GM18520 (cell line): ENCODE measurements around the gene MYLK2.
"Not testable (repeated sequence)": the region's sequence is repeated elsewhere in the genome, so short reads cannot be mapped to it uniquely, and the experiment has no call there.

Experiments
- ATAC-seq: cut with Tn5 transposase; IDR thresholded peaks from one replicate; pipeline ENCODE4 v1.9.1; 2021; ENCODE audit not compliant: unreplicated experiment

Gene MYLK2

DNA sequence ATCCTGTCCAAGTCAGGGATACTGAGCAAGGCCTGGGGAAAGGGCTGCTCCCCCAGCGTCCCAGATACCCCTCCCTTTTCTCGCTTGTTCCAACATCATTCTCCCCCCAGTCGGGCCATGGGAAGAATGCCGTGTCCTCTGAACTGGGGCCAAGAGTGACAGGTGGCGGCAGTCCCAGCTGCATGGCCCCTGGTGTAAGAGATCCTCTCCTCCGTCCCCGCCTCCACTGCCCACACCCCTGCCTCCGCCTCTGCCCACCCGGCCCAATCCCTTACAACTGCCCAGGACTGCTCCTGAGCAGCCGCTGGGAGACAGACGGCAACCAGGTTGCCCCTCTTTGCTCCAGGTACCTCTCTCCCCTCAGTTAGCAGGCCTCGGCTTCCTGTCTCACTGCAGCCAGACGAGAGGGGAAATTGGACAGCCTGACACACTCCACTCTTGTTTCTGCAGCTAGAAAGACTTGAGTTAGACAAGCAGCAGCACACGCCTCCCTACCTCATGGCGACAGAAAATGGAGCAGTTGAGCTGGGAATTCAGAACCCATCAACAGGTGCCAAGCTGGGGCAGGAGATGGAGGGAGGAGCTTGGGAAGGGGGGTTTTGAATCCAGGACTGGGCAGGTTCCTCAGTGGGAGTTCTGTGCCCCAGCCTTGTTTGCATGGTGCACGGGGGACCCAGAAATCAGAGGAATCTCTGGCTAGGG lies at the start of gene MYLK2:
MYLK2 (plus strand) TSS at position 274 of the 702 bp plus-strand sequence; CDS start at position 499, 225 bp downstream.
- no peak for ATAC-seq

DNA sequence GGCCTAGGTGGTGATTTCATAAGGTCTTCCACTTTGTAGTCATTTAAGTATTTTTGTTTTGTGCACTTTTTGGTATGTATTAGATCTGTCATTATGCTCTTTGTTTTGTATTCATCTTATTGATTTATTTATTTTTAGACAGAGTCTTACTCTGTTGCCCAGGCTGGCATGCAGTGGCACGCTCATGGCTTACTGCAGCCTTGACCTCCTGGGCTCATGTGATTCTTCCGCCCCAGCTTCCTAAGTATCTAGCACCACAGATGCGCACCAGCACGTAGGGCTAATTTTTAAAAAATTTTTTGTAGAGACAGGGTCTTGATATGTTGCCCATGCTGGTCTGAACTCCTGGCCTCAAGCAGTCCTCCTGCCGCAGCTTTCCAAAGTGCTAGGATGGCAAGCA lies 49.5 kb upstream of the MYLK2 start:
- no peak for ATAC-seq

DNA sequence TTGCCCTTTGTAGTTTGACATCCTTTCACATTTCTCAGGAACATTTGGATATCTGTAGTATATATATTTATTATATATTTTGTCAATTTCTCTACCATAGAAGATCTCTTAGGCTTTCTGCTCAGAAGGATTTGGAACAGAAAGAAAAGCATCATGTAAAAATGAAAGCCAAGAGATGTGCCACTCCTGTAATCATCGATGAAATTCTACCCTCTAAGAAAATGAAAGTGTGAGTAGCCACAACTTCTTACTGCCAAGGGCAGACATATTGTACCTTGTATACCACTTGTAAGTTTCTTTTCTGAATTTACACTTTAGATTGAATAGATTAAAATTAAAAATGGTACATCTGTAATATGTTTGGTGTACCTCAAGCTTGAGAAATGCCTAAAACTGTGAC lies 48.9 kb upstream of the MYLK2 start:
- no peak for ATAC-seq

DNA sequence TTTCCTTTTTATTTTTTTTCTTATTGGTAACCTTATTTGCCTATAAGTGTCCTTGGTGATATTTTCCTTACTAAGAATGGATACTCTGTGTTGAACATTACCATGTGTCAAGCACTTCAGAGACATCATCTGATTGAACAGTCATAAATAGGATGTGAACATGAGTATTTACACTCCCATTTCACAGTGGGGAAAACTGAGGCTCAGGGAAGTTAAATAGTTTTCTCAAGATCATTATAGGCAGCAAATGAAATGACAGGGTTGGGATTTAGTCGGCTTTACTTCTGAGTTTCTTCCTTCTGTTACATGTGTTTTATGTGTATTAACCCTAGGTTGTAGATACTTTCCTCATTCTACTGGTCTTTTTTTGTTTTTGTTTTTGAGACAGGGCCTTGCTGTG lies 44.7 kb upstream of the MYLK2 start:
- no peak for ATAC-seq

DNA sequence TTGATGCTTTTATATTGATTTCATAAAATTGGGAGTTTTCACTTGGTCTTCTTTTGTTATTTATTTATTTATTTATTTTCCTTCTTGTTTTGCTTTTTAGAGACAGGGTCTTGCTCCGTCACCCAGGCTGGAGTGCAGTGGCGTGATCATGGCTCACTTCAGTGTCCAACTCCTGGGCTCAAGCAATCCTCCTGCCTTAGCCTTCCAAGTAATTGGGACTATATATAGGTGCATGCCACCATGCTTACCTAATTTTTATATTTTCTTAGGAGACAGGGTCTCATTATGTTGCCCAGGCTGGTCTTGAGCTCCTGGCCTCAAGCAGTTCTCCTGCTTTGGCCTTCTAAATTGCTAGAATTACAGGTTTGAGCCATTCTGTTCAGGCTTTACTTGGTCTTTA lies 38.3 kb upstream of the MYLK2 start:
- ATAC-seq: no peak

DNA sequence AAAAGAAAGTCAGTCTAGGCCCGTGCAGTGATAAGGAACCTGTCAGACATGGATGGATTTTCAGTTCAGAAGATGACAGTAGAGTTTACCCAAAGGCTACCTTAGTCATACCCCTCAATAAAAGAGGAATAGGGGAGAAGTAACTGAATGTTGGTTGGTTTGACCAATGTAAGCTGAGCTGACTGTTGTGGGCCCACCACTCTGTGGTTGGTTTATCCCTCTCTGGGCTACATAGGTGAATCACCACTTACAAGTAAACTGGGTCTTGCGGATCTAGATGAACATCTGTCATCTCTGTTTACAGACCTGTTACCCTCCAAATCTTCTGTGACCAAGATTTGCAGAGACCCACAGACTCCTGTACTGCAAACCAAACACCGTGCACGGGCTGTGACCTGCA lies 37.2 kb upstream of the MYLK2 start:
- ATAC-seq: no peak

DNA sequence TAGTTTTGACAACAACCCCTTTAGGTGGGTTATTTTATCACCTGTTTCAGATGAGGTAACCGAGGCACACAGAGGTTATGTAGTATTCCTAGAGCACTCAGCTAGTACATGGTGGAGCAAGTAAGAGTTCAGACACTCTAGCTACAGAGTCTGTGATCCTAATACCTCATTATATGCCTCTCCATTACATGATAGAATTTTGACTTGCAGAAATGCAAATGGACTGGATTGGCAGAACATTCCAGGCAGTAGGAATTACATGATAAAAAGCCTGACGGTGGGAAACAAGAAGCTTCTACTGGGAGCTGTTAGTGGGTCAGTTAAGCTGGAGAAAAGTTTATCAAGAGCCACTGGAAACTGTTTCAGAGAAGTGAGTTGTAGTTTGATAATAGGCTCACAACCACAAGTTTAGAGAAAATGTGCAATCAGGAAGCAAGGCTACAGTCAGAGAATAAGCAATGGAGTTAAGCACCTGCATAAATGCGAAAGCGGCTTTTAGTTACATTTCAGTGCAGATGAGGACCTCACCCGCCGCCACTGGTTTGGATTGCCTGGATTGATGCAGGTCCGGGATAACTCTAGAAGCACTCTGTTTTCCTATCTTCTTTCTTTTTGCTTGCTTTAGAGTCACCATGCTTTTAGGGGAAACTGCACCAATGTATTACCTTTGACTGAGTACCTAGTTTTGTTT lies 34.7 kb upstream of the MYLK2 start:
- no peak for ATAC-seq

DNA sequence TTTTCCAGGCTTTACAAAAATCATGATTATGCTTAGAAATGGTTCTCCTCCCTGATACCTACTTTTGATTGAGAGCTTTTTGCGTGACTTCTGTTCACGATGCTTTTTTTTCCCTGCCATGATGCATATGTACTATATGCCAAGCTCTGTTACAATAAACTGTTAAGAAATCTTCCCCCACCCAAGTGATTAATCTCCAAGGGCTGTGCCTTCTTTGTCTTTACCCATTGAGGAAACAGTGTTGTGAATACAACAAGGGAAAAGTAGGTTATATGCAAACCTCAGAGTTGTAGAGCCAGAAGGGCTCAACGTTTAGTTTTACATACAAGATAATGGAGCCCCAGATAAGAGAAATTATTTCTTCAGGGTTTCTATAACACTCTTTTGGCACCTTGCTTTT lies 34.1 kb upstream of the MYLK2 start:
- no peak for ATAC-seq

DNA sequence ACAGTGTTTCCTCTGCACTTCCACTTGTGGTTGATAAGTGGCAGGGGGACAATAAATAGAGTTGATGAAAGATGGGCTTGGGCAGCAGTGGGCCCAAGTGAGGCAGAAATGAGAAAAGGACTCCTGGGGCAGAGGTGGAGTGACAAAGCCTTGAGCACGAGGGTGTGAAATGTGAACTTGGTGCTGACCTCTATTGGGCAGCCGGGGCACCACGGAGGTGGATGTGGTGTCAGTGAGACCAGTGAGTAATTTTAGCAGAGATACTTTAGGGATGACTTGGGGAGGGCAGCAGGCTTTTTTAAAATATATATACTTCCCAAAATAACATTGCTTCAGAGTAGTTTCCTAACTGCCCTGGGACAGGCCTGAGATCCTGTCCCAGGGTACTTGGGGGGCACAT lies 30.6 kb upstream of the MYLK2 start:
- no peak for ATAC-seq

DNA sequence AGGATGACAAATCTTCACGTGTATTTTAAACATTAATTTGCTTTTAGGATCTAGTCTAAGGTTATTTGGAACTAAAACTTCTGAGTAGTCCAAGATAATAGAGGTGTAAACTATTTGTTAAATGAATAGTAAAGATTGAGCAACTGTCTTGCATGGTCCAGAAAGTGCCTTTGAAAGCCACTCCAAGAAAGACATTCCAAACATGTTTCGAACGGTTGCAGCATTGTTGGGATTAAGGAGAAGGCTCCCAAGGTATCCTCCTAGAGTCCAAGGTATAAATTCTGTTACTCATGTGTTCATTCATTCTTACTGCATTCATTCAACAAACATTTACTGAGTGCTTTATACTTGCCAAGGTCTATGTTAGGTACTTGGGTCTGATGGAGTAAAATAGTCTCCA lies 28.8 kb upstream of the MYLK2 start:
- no peak for ATAC-seq

DNA sequence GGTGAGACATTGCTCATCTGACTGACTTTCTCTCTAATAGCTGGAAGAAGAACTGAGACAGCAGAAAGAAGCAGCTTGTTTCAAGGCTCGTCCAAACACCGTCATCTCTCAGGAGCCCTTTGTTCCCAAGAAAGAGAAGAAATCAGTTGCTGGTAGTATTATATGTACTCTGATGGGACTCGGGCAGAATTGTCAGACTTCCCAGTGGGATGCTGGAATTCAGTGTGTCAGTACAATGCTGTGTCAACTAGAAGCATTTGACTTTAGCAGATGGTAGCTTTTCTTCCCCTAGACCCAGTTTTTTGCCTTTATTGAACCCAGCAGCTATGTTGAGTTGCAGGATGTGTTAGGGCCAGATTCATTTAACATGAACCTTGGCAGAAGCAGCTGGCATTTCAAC lies 21.8 kb upstream of the MYLK2 start:
- no peak for ATAC-seq

DNA sequence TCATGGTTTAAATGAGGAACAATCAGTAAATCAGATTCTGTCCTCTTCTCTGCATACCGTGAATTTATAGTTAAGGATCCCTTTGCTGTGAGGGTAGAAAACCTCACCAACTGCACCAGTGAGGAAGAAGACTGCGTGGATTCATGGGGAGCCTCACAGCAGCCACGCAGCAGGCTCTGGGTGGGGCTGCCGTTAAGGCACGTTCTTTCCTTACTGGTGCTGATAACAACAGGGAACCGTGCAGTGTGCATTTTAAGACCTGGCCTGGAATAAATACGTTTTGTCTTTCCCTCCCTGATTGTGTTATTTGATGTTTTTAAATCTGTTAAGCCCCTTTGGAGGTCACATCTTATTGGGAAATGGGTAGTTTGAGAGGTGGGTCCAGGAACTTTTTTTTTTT lies 17.6 kb upstream of the MYLK2 start:
- no peak for ATAC-seq

DNA sequence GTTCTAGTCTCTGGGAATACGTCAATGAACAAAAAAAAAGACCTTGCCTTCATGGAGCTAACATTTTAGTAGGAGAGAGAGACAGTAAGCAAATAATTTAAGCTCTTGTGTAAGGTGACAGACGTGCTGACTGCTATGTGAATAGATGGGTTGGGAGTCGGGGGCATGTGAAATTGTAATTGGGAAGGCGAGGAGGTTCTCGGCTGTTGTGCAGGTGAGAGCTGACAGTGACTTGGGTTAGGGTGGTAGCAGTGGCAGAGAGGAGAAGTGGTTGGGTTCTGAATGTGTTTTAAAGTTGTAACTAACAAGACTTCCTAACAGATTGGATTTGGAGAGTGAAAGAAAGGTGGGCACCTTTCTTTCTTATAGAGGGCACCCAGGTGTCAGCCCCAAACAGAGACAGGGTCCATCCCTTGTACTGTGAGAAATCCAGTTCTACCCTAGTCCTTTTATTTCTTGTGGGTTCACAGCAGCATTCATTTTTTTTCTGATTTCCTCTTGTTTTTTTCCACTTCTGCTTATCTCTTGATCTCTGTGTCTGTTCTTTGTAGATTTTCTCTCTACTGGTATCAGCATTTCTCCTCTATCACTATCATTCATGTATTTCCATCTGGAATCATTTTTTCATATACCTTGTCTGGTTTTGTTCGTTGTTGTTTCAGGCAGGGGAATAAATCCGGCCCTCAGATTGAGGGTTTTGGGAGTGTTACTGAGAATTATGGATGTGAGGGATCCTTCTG lies 15.4 kb upstream of the MYLK2 start:
- no peak for ATAC-seq

DNA sequence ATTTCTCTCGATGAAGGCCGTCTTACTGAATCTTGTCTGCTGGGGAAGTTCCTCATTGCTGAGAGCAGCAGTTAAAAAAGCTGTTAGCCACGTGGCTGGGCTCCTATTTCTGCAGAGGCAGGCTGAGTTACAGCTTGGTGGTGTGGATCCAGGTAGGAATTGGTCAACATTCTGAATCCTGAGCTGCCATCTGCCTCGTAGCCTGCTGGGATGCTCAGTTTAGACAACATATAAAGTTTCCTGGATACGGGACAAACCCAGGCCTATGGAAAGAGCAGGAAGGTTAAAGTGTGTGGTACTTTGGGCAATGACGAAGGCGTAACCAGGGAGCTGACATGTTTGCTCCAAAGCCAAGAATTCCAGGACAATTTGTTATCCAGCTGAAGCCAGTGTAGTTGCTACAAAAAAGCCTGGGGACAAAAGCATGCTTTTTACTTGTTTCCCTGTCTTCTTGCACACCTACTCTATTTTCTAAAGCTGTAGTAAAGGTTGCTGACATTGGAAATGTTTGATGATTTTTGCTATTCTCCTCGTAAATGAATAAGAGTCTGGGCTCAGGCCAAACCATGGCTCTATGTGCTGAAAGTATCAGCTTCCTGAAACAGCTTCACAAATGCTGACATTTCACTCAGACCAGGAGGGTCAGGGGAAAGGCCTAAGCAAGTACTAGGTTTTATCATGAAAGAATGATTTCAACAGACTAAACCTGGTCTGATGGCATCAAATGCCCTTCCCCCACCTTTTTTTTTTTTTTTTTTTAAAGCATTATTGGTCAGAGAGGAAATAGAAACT lies 12.4 kb upstream of the MYLK2 start:
- no peak for ATAC-seq

DNA sequence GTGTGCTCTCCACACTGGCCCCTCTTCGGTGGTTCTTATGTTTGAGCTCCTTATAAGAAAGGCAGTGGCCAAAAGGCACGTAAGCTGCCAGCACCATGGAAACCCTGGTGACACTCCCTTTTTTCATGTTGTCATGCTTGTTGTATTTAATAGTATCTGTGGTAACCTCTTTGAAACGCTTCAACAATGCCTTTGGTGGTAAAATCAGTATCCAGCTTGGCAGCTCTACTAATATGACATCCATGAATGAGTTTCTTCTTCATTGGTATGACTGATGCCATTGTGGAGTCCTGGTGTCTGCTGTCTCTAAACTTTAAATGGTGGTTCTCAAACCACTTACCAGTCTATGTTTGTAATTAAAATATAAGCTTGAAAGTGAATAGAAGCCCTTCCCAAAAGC lies 10.7 kb upstream of the MYLK2 start:
- no peak for ATAC-seq

DNA sequence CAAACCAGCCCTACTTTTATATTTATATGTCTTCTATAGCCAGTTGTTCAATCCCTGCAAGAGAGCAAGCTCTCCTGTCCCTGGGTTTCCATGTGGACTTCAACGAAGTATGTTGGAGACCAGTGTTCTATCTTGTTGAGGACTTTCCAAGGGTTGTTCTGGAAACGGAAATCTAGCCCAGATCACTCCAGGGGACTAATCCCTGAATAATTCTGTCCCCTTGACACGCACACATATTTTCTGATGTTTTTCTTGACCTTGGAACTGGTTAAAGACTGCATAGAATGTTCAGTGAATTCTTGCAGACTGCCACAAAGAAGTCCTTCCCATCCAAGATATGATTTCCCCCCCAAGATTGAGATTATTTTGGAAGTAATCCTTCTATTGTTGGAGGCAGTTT lies 9.5 kb upstream of the MYLK2 start:
- ATAC-seq: no peak

DNA sequence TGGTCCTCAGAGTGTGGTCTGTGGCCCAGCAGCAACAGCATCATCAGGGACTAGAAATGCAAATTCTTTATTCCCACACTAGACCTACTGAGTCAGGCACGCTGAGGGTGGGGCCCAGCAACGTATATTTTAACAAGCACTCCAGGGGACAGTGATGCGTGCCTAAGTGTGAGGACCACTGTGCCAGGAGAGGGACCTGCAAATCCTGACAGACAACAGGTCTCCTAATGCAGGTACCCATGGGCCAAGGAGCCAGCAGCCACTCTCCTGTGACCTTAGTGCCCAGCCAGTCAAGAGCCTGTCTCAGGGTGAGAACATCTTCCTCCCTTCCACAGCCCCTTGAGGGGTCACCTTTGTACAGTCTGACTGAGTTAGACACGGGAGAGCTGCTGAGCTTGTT lies 8.0 kb upstream of the MYLK2 start:
- ATAC-seq: no peak

DNA sequence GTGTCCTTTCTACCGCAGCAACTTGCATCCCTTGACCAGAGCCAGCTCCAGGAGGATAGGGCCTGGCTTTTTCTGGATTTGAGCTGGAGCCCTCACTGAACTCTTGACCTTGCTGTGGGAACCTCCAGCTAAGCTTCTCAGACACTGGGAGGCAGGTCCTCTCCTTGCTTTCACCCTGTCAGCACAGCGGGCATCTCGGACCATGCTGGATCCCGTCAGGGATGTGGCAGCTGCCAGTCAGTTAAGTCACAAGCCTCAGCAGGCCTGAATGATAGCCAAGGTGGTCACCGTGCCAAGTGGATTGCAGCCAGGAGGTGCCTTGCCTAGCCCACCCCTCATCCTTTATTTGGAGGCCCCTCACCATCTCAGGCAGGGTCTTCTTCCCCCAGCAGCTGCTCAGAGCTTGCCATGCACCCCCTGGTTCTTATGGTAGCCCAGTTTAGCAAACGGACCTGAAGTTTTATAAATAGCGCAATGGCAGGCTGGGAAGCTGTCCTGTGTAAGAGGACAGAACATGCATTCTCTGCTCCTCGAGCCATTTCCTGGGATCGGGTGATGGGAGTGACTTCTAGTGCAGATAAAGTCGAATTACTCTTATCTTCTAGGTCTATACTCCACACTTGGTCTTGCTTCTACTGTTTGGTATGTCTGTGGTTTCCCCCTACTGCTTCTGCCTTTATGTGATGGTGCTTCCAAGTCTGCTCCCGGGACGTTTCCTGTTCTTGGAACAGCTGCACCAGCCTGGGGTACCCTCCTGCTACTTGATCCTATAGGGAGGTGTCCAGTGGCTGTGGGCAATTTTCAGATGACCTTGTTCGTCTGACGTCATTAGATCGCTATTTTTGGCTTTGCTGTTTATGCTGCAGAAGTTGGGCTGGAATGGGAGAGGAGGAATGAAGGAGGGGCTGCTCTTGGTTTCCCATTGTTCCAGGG lies 7.1 kb upstream of the MYLK2 start:
- ATAC-seq: no peak

DNA sequence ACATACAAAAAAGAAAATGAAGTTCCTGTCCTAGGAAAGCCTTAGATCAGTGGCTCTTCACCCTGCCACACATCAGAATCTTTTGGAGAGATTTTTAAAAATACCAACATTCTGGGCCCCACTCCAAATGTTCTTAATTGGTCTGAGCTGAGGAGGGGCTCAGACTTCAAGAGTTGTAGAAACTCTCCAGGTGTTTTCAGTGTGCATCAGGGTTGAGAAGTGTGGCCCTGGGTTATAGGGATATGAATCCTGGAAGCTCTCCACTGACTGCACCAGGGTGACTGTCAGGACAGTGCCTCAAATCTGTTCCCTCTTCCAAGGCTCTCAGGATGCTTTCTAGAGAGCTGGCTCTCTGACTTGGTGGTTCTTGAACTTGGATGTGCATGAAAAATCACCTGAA lies 5.5 kb upstream of the MYLK2 start:
- ATAC-seq: no peak

DNA sequence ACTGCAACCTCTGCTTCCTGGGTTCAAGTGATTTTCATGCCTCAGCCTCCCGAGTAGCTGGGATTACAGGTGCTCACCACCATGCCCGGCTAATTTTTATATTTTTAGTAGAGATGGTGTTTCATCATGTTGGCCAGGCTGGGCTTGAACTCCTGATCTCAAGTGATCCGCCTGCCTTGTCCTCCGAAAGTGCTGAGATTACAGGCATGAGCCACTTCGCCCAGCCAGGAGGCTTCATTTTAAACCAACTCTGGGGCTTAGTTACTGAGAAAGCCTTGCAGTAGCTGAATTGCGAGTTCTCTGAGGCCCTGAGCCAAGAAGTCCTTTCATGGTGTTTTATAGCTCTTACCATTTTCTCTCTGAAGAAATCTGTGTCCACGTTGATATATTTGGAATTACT lies 5.0 kb upstream of the MYLK2 start:
- not testable (repeated sequence) for ATAC-seq
